K562 (cell line): ENCODE data around the gene RPL28. TPM values are rescaled to one million over a fixed set of nuclear protein-coding genes. Genes with fewer than 3 reads are reported as not detected.

ENCODE experiments used
- CLOCK ChIP-seq: fragments of 250-450 bp; sonication (Bioruptor Pico); IDR thresholded peaks from 2 replicates; pipeline ENCODE4 v1.4.0; 2020; ENCODE audit warnings: mild to moderate bottlenecking, moderate library complexity, borderline replicate concordance
- E2F3 ChIP-seq: fragments of 250-450 bp; sonication (Bioruptor Pico); IDR thresholded peaks from 2 replicates; pipeline ENCODE4 v1.4.0; 2020; ENCODE audit warnings: mild to moderate bottlenecking
- EZH2 ChIP-seq: IDR thresholded peaks from 2 replicates; pipeline ENCODE4 v1.6.1; 2012; ENCODE audit warnings: low read depth, mild to moderate bottlenecking, inconsistent platforms, low read length, borderline replicate concordance
- JUND ChIP-seq, 2 experiments: IDR thresholded peaks; 2 replicates in 1 of 2; 3 replicates in 1 of 2; pipeline ENCODE4 v1.6.1; 2011; ENCODE audit warnings: borderline replicate concordance in 2 of 2, low read depth in 2 of 2, low read length in 2 of 2, improper control_type of control experiment in 1 of 2, missing biosample characterization in 1 of 2, missing genetic modification characterization in 1 of 2, missing genetic modification reagents in 1 of 2
- MNT ChIP-seq, 2 experiments: fragments of 450-650 bp; conservative IDR thresholded peaks; 2 replicates each; pipeline ENCODE4 v1.6.1; 2017; ENCODE audit warnings: mild to moderate bottlenecking in 2 of 2, moderate library complexity in 2 of 2
- NCOA6 ChIP-seq: fragments of 450-650 bp; IDR thresholded peaks from 2 replicates; pipeline ENCODE4 v1.6.1; 2017; ENCODE audit warnings: mild to moderate bottlenecking
- NR1H2 ChIP-seq: sonication (generic); formaldehyde crosslinking; IDR thresholded peaks from 2 replicates; pipeline ENCODE4 v1.4.0; 2020; ENCODE audit warnings: mild to moderate bottlenecking, missing genetic modification reagents
- NR2C1 ChIP-seq, 2 experiments: fragments of 450-650 bp; IDR thresholded peaks; 2 replicates each; pipeline ENCODE4 v1.6.1; 2017; ENCODE audit warnings: mild to moderate bottlenecking in 2 of 2, antibody characterized with exemption in 1 of 2, inconsistent platforms in 1 of 2, missing compliant biosample characterization in 1 of 2, missing genetic modification characterization in 1 of 2
- NR2F6 ChIP-seq: fragments of 450-650 bp; formaldehyde crosslinking; IDR thresholded peaks from 2 replicates; pipeline ENCODE4 v1.4.0; 2020; ENCODE audit warnings: mild to moderate bottlenecking
- SMAD1 ChIP-seq: fragments of 150-350 bp; IDR thresholded peaks from 2 replicates; pipeline ENCODE4 v1.6.1; 2014; ENCODE audit warnings: low read length, low read depth; ENCODE audit not compliant: partially characterized antibody
- STAT5A ChIP-seq: IDR thresholded peaks from 2 replicates; pipeline ENCODE4 v1.6.1; 2012; ENCODE audit warnings: low read length, inconsistent platforms, borderline replicate concordance
- USF2 ChIP-seq: sonication (generic); formaldehyde crosslinking; IDR thresholded peaks from 2 replicates; pipeline ENCODE4 v1.5.0; 2020; ENCODE audit warnings: missing genetic modification reagents
- ZBTB34 ChIP-seq: fragments of 250-450 bp; sonication (Bioruptor Pico); IDR thresholded peaks from 2 replicates; pipeline ENCODE4 v1.8.0; 2021; ENCODE audit warnings: mild to moderate bottlenecking, moderate library complexity
- ZNF639 ChIP-seq, 2 experiments: fragments of 200-800 bp in 1 of 2; sonication (Bioruptor generic) in 1 of 2; sonication (generic) in 1 of 2; formaldehyde crosslinking in 1 of 2; IDR thresholded peaks in 1 of 2; conservative IDR thresholded peaks in 1 of 2; 2 replicates each; pipeline versions ENCODE4 v1.5.0 to v1.6.1; 2016 to 2020; ENCODE audit warnings: missing compliant biosample characterization in 1 of 2, missing genetic modification characterization in 1 of 2, missing genetic modification reagents in 1 of 2
- ZNF780A ChIP-seq: fragments of 250-450 bp; sonication (Bioruptor Pico); IDR thresholded peaks from 2 replicates; pipeline ENCODE4 v1.5.0; 2021; ENCODE audit warnings: mild to moderate bottlenecking
- polyA plus RNA-seq, 8 experiments: library from polyadenylated mRNA; depleted of rRNA in 4 of 8; stranded (reverse) in 5 of 8; unstranded in 3 of 8; fragments of >200 nt; fragmentation: Nextera tagmentation in 2 of 8; fragmentation: Illumina TruSeq in 1 of 8; extraction: Ambion mirVana in 2 of 8; extraction: Trizol in 1 of 8; gene quantifications; 2 replicates each; pipeline versions ENCODE4 v1.2.1 to v1.2.3, GENCODE V29; 2011 to 2014; ENCODE audit warnings: inconsistent platforms in 1 of 8, missing spikeins in 1 of 8
- total RNA-seq, 7 experiments: library from RNA; depleted of rRNA in 6 of 7; stranded (reverse); fragments of >200 nt in 6 of 7; fragmentation: Illumina TruSeq in 2 of 7; extraction: Trizol in 2 of 7; gene quantifications; 2 replicates each; pipeline versions ENCODE4 v1.2.1 to v1.2.3, GENCODE V29; 2011 to 2021; ENCODE audit warnings: low replicate concordance in 1 of 7

RPL28 gene
- total and polyA plus RNA-seq, 9 of the 15 experiments (the other 6 are each of a cell fraction or from before 2014, with no cell fraction given), result 124 to 3,106 (median 622) TPM

GRCh38 chr19:55353803-55354697 lies 31.7 kb upstream of the RPL28 start (continued):
- no peak for TF ChIP-seq JUND (IDR thresholded peaks at IDR 0.05; ENCODE audit: borderline replicate concordance, low read depth, low read length)
- TF ChIP-seq JUND (tag; IDR thresholded peaks at IDR 0.05; ENCODE audit: borderline replicate concordance, low read depth, low read length), result no peak
- TF ChIP-seq E2F3 (CRISPR knock-in tag), result no peak
- no peak for TF ChIP-seq EZH2
- TF ChIP-seq NR1H2 (CRISPR knock-in tag), result no peak
- TF ChIP-seq ZBTB34 (CRISPR knock-in tag), result no peak
- TF ChIP-seq NR2F6 (CRISPR knock-in tag), result no peak
- peak; percentile 80 for TF ChIP-seq NCOA6
- no peak for TF ChIP-seq NR2C1 (IDR thresholded peaks at IDR 0.05)
- TF ChIP-seq NR2C1 (tag; IDR thresholded peaks at IDR 0.05), result no peak
- TF ChIP-seq ZNF639 (CRISPR knock-in tag; conservative IDR thresholded peaks at IDR 0.05 in 1 of 2, IDR thresholded peaks at IDR 0.05 in 1 of 2), result no peak
- no peak for TF ChIP-seq ZNF780A
- TF ChIP-seq SMAD1, result no peak
- no peak for TF ChIP-seq STAT5A
- no peak for TF ChIP-seq USF2 (CRISPR knock-in tag)
- peak in 1 of 2 experiments; percentile 32; a peak in 1 of 4 replicates for TF ChIP-seq MNT (conservative IDR thresholded peaks at IDR 0.05)
- TF ChIP-seq CLOCK (CRISPR knock-in tag), result no peak
